Suprapubic skin (tissue), 4 donors: ENCODE measurements around the gene BTG4.

Experiments
- POLR2A ChIP-seq, 2 donors: fragments of 450-650 bp; IDR thresholded peaks; one replicate each; pipeline ENCODE4 v1.6.1; 2017; ENCODE audit warnings: antibody characterized with exemption in 2 of 2, mild to moderate bottlenecking in 2 of 2, moderate library complexity in 2 of 2
- POLR2AphosphoS5 ChIP-seq, 3 donors: sonication (generic); formaldehyde crosslinking; IDR thresholded peaks; one replicate each; pipeline ENCODE4 v1.6.1; 2017; ENCODE audit warnings: antibody characterized with exemption in 3 of 3
- TF ChIP-seq, protein P1 (sequence below), 2 donors: fragments of 200-600 bp in 1 of 2; fragments of 450-650 bp in 1 of 2; sonication (generic) in 1 of 2; IDR thresholded peaks; one replicate each; pipeline ENCODE4 v1.5.1; 2016 to 2019; ENCODE audit warnings: antibody characterized with exemption in 2 of 2, mild to moderate bottlenecking in 1 of 2, moderate library complexity in 1 of 2

DNA sequence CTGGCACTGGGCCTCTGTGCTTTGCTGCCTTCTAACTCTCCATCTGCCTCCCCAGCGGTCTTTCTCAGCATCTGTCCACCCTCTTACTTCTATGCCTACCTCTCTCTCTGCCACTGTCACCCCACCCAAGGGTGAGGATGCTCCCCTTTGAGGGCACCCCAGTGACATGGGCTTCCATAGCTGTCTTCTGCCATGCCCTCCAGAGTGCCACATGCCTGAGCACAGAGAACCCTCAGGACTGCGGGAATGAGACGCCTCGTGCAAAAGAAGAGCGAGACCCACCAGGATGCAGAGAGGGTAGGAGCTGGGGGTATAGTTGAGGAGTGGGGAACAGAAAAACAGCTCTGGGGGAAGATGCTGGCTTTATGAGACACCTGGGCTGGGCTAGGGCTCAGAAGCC, 64.3 kb downstream of the BTG4 start:
- TF ChIP-seq, protein P1, sequence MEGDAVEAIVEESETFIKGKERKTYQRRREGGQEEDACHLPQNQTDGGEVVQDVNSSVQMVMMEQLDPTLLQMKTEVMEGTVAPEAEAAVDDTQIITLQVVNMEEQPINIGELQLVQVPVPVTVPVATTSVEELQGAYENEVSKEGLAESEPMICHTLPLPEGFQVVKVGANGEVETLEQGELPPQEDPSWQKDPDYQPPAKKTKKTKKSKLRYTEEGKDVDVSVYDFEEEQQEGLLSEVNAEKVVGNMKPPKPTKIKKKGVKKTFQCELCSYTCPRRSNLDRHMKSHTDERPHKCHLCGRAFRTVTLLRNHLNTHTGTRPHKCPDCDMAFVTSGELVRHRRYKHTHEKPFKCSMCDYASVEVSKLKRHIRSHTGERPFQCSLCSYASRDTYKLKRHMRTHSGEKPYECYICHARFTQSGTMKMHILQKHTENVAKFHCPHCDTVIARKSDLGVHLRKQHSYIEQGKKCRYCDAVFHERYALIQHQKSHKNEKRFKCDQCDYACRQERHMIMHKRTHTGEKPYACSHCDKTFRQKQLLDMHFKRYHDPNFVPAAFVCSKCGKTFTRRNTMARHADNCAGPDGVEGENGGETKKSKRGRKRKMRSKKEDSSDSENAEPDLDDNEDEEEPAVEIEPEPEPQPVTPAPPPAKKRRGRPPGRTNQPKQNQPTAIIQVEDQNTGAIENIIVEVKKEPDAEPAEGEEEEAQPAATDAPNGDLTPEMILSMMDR (IDR thresholded peaks at IDR 0.05) = no peak
- no peak for TF ChIP-seq POLR2AphosphoS5 (IDR thresholded peaks at IDR 0.05)
- no peak for TF ChIP-seq POLR2A (IDR thresholded peaks at IDR 0.05)
